H9 (cell line): Measurements from ENCODE around the gene NEURL2. TPM values are rescaled to one million over a fixed set of nuclear protein-coding genes. Genes with fewer than 3 reads are reported as not detected.
A peak's percentile ranks its signal among the peaks of the same experiment; 100 is the strongest.

Source experiments
- DNase-seq: peaks from one replicate; pipeline ENCODE4 v3.0.0-alpha.2; 2017
- H2AFZ ChIP-seq: one replicate; pipeline ENCODE4 v1.6.1; 2013; ENCODE audit warnings: mild to moderate bottlenecking, low read length, control low read depth, moderate library complexity
- H2AK5ac ChIP-seq: 2 replicates; pipeline ENCODE4 v1.6.1; 2013; ENCODE audit warnings: low read length, control low read depth, mixed read lengths; ENCODE audit not compliant: insufficient read length
- H2BK120ac ChIP-seq: one replicate; pipeline ENCODE4 v1.6.1; 2013; ENCODE audit warnings: low read depth, mild to moderate bottlenecking, low read length, control low read depth, inconsistent platforms; ENCODE audit not compliant: poor library complexity, severe bottlenecking
- H2BK12ac ChIP-seq: 2 replicates; pipeline ENCODE4 v1.6.1; 2013; ENCODE audit warnings: low read length, control low read depth, mixed read lengths, low read depth; ENCODE audit not compliant: insufficient read length
- H2BK15ac ChIP-seq: 2 replicates; pipeline ENCODE4 v1.6.1; 2013; ENCODE audit warnings: low read depth, low read length, control low read depth
- H2BK20ac ChIP-seq: one replicate; pipeline ENCODE4 v1.6.1; 2013; ENCODE audit warnings: low read depth, mild to moderate bottlenecking, low read length, control low read depth, inconsistent platforms; ENCODE audit not compliant: poor library complexity, severe bottlenecking
- H2BK5ac ChIP-seq: 2 replicates; pipeline ENCODE4 v1.6.1; 2013; ENCODE audit warnings: low read length, control low read depth, mixed read lengths; ENCODE audit not compliant: insufficient read length
- H3K14ac ChIP-seq: 2 replicates; pipeline ENCODE4 v1.6.1; 2013; ENCODE audit warnings: low read length, control low read depth; ENCODE audit not compliant: insufficient read depth
- H3K18ac ChIP-seq: 2 replicates; pipeline ENCODE4 v1.6.1; 2013; ENCODE audit warnings: low read depth, mild to moderate bottlenecking, mixed read lengths, low read length, control low read depth; ENCODE audit not compliant: insufficient read length
- H3K23ac ChIP-seq: 2 replicates; pipeline ENCODE4 v1.6.1; 2013; ENCODE audit warnings: low read length, control low read depth, mixed read lengths, low read depth; ENCODE audit not compliant: insufficient read length
- H3K23me2 ChIP-seq: 2 replicates; pipeline ENCODE4 v1.6.1; 2013; ENCODE audit warnings: low read depth, mild to moderate bottlenecking, mixed read lengths, low read length, control low read depth; ENCODE audit not compliant: insufficient read length, poor library complexity, severe bottlenecking
- H3K27ac ChIP-seq: 2 replicates; pipeline ENCODE4 v1.5.1; 2013; ENCODE audit warnings: low read length, control low read depth, mixed read lengths, low read depth; ENCODE audit not compliant: insufficient read length
- H3K27me3 ChIP-seq: 2 replicates; pipeline ENCODE4 v1.6.1; 2013; ENCODE audit warnings: low read length, control low read depth, inconsistent platforms; ENCODE audit not compliant: insufficient read depth
- H3K4ac ChIP-seq: 2 replicates; pipeline ENCODE4 v1.6.1; 2013; ENCODE audit warnings: low read depth, mild to moderate bottlenecking, control low read depth, inconsistent platforms, low read length, moderate library complexity
- H3K4me1 ChIP-seq: 2 replicates; pipeline ENCODE4 v1.6.1; 2013; ENCODE audit warnings: low read length, control low read depth, inconsistent platforms; ENCODE audit not compliant: insufficient read depth
- H3K4me2 ChIP-seq: 2 replicates; pipeline ENCODE4 v1.6.1; 2013; ENCODE audit warnings: low read length, control low read depth, mixed read lengths; ENCODE audit not compliant: insufficient read length, insufficient read depth
- H3K56ac ChIP-seq: 2 replicates; pipeline ENCODE4 v1.6.1; 2013; ENCODE audit warnings: low read depth, mild to moderate bottlenecking, mixed read lengths, low read length, control low read depth; ENCODE audit not compliant: insufficient read length
- H3K79me1 ChIP-seq: 2 replicates; pipeline ENCODE4 v1.6.1; 2013; ENCODE audit warnings: low read depth, mild to moderate bottlenecking, moderate library complexity, low read length, control low read depth, inconsistent platforms; ENCODE audit not compliant: insufficient read depth, poor library complexity, severe bottlenecking
- H3K79me2 ChIP-seq: 2 replicates; pipeline ENCODE4 v1.6.1; 2013; ENCODE audit warnings: low read length, control low read depth, inconsistent platforms; ENCODE audit not compliant: insufficient read depth
- H3K9ac ChIP-seq: 2 replicates; pipeline ENCODE4 v1.6.1; 2013; ENCODE audit warnings: low read length, control low read depth, mixed read lengths; ENCODE audit not compliant: insufficient read length; ENCODE audit errors: extremely low read depth
- H3K9me3 ChIP-seq: one replicate; pipeline ENCODE4 v1.6.1; 2013; ENCODE audit warnings: low read depth, low read length, inconsistent platforms; ENCODE audit not compliant: control insufficient read depth
- H3T11ph ChIP-seq: one replicate; pipeline ENCODE4 v1.6.1; 2013; ENCODE audit warnings: mild to moderate bottlenecking, low read length, control low read depth, inconsistent platforms
- H4K20me1 ChIP-seq: one replicate; pipeline ENCODE4 v1.6.1; 2013; ENCODE audit not compliant: control insufficient read depth, insufficient read length, insufficient read depth
- H4K5ac ChIP-seq: 2 replicates; pipeline ENCODE4 v1.6.1; 2013; ENCODE audit warnings: low read depth, mild to moderate bottlenecking, mixed read lengths, low read length, control low read depth; ENCODE audit not compliant: insufficient read length
- H4K8ac ChIP-seq: replicated peaks from 2 replicates; pipeline ENCODE4 v1.6.1; 2013; ENCODE audit warnings: low read length, control low read depth, mixed read lengths, low read depth; ENCODE audit not compliant: insufficient read length
- H4K91ac ChIP-seq: 2 replicates; pipeline ENCODE4 v1.6.1; 2013; ENCODE audit warnings: low read depth, mild to moderate bottlenecking, moderate library complexity, mixed read lengths, low read length, control low read depth; ENCODE audit not compliant: insufficient read length
- H3K27ac Mint-ChIP-seq, 3 experiments: 2 replicates in 2 of 3; 3 replicates in 1 of 3; pipeline ENCODE4 v1.8.0; 2020 to 2021; ENCODE audit warnings: mixed read lengths in 3 of 3, mild to moderate bottlenecking in 1 of 3, moderate library complexity in 1 of 3
- H3K27me3 Mint-ChIP-seq: 2 replicates; pipeline ENCODE4 v1.8.0; 2021; ENCODE audit warnings: low read depth, mild to moderate bottlenecking, moderate library complexity, mixed read lengths
- H3K36me3 Mint-ChIP-seq, 3 experiments: 2 replicates in 2 of 3; 3 replicates in 1 of 3; pipeline ENCODE4 v1.8.0; 2020 to 2021; ENCODE audit warnings: low read depth in 3 of 3, mixed read lengths in 3 of 3; ENCODE audit not compliant: insufficient read depth in 1 of 3
- H3K4me1 Mint-ChIP-seq, 2 experiments: 2 replicates each; pipeline ENCODE4 v1.8.0; 2020; ENCODE audit warnings: mixed read lengths in 2 of 2
- H3K4me3 Mint-ChIP-seq, 2 experiments: 2 replicates in 1 of 2; 3 replicates in 1 of 2; pipeline ENCODE4 v1.8.0; 2020 to 2021; ENCODE audit warnings: mild to moderate bottlenecking in 2 of 2, mixed read lengths in 2 of 2, moderate library complexity in 1 of 2
- H3K9me3 Mint-ChIP-seq, 2 experiments: 2 replicates in 1 of 2; 3 replicates in 1 of 2; pipeline ENCODE4 v1.8.0; 2020; ENCODE audit warnings: mild to moderate bottlenecking in 2 of 2, mixed read lengths in 2 of 2, moderate library complexity in 1 of 2
- CTCF ChIP-seq: fragments of 200-600 bp; sonication (generic); conservative IDR thresholded peaks from 3 replicates; pipeline ENCODE4 v1.8.0; 2021; ENCODE audit warnings: antibody characterized with exemption, mild to moderate bottlenecking
- WGBS: extraction: QIAGEN DNeasy Blood & Tissue Kit; methylation state at CpG from one replicate; pipeline ENCODE4 v1.1.7; 2013; ENCODE audit warnings: missing lambda C conversion rate, low lambda C conversion rate, mixed read lengths; ENCODE audit not compliant: insufficient read length; ENCODE audit errors: extremely low coverage; 5-methylcytosine and 5-hydroxymethylcytosine counted together
- total RNA-seq: library from RNA; stranded (reverse); gene quantifications from 2 replicates; pipeline ENCODE4 v1.2.1, GENCODE V29; 2021

The NEURL2 gene
- total RNA-seq, 1 experiment from 2014 or later = 5.4 TPM

- no peaks in the 10 kb centered on the region for H3K9me3 ChIP-seq
- H3K4ac ChIP-seq = peak overlapping the region; percentile 60
- no peak overlapping the region for H3K56ac ChIP-seq
- Mint-ChIP-seq H3K27me3 (no peaks in the 10 kb centered on the region), H3K9me3 (no peaks in the 10 kb centered on the region; a peak in 1 of 5 replicates), H3K4me1 (peaks cover 5 to 14% of the 10 kb centered on the region in 2 experiments; a peak in 3 of 4 replicates), H3K36me3 (peaks cover 11 to 32% (median 19%) of the 10 kb centered on the region in 3 experiments), H3K4me3 (peak overlapping the region; percentile 85 to 92), H3K27ac (peak overlapping the region in 2 of 3 experiments; percentile 65 to 77; a peak in 2 of 7 replicates)
- H2BK12ac ChIP-seq = no peak overlapping the region
- H2BK120ac ChIP-seq = no peak overlapping the region
- WGBS = no CpG with 5 or more reads among the region's 79 CpGs
- no peak overlapping the region for H3K23ac ChIP-seq
- DNase-seq = peak; percentile 90
- no peaks in the 10 kb centered on the region for H4K20me1 ChIP-seq
- no peak overlapping the region for H2BK5ac ChIP-seq
- H2BK15ac ChIP-seq = no peak overlapping the region
- no peak overlapping the region for H4K8ac ChIP-seq
- peak overlapping the region; percentile 26 for H3K4me2 ChIP-seq
- H3K23me2 ChIP-seq = peaks cover 13% of the 10 kb centered on the region
- H4K5ac ChIP-seq = no peak overlapping the region
- H2BK20ac ChIP-seq = no peak overlapping the region
- H3K79me2 ChIP-seq = no peaks in the 10 kb centered on the region
- H2AFZ ChIP-seq = no peak overlapping the region
- no peaks in the 10 kb centered on the region for H3K79me1 ChIP-seq
- peak; percentile 87 for TF ChIP-seq CTCF
- H3K27ac ChIP-seq = no peak overlapping the region
- H3K18ac ChIP-seq = peak overlapping the region; percentile 71
- H4K91ac ChIP-seq = peak overlapping the region; percentile 24
- H3T11ph ChIP-seq = no peak overlapping the region
- H3K9ac ChIP-seq = peak overlapping the region; percentile 41
- no peaks in the 10 kb centered on the region for H3K4me1 ChIP-seq
- no peak overlapping the region for H2AK5ac ChIP-seq
- no peaks in the 10 kb centered on the region for H3K27me3 ChIP-seq
- peak overlapping the region; percentile 93 for H3K14ac ChIP-seq
These were observed 677 bp downstream of the NEURL2 start for GRCh38 chr20:45890077-45890984.
